HepG2 (cell line): ENCODE measurements around the gene PHKA2. TPM values are rescaled to one million over a fixed set of nuclear protein-coding genes. Genes with fewer than 3 reads are reported as not detected.

ENCODE experiments used
- ATAC-seq: fragments of 200-7000 bp; cut with Tn5 transposase; 3 replicates; pipeline ENCODE4 v1.9.1; 2020; ENCODE audit warnings: mild to moderate bottlenecking, moderate library complexity
- BruUV-seq: library from RNA; stranded (reverse); fragments of 400-500 nt; replicated peaks from 2 replicates; lab custom pipeline; 2021; lab: Mats Ljungman, UMichigan
- CTCF ChIA-PET: fragments of 300-600 bp; formaldehyde crosslinking; extraction: SDS; loops from one replicate; lab custom pipeline; 2021; ENCODE audit warnings: low total read pairs, inconsistent platforms, low intra/inter-chr PET ratio; lab: Yijun Ruan, JAX
- POLR2A ChIA-PET: fragments of 350-600 bp; sonication (Branson Sonifier 250); formaldehyde crosslinking; loops from one replicate; lab custom pipeline; 2020; ENCODE audit warnings: antibody characterized with exemption, inconsistent platforms; lab: Yijun Ruan, JAX
- DNase-seq: peaks from one replicate; pipeline ENCODE4 v3.0.0-alpha.2; 2015; ENCODE audit warnings: low spot score
- FAIRE-seq: peaks from 3 replicates; lab custom pipeline; 2011; peaks lifted over from hg19 to GRCh38; lab: Jason Lieb, UNC
- H2AFZ ChIP-seq: one replicate; pipeline ENCODE4 v1.6.1; 2011; ENCODE audit warnings: low read length, inconsistent platforms
- H3K27ac ChIP-seq: fragments of 300-600 bp; 3 replicates; pipeline ENCODE4 v1.8.0; 2011; ENCODE audit warnings: mixed run types, mild to moderate bottlenecking, mixed read lengths, low read length, inconsistent platforms; ENCODE audit not compliant: insufficient read depth; ENCODE audit errors: extremely low read length
- H3K27me3 ChIP-seq, 2 experiments: fragments of 200-600 bp in 1 of 2; 2 replicates in 1 of 2; 3 replicates in 1 of 2; pipeline versions ENCODE4 v1.6.0 to v1.8.0; 2011; ENCODE audit warnings: low read length in 2 of 2, mild to moderate bottlenecking in 2 of 2, moderate library complexity in 2 of 2, inconsistent platforms in 1 of 2; ENCODE audit not compliant: insufficient read depth in 2 of 2, control insufficient read depth in 1 of 2
- H3K36me3 ChIP-seq, 2 experiments: fragments of 200-600 bp in 1 of 2; replicated peaks in 1 of 2; 2 replicates in 1 of 2; 3 replicates in 1 of 2; pipeline versions ENCODE4 v1.5.1 to v1.8.0; 2011; ENCODE audit warnings: low read length in 2 of 2, inconsistent platforms in 1 of 2; ENCODE audit not compliant: insufficient read depth in 2 of 2, control insufficient read depth in 1 of 2
- H3K4me1 ChIP-seq: 2 replicates; pipeline ENCODE4 v1.5.1; 2012; ENCODE audit warnings: low read length, inconsistent platforms; ENCODE audit not compliant: insufficient read depth
- H3K4me2 ChIP-seq: 2 replicates; pipeline ENCODE4 v1.6.0; 2011; ENCODE audit warnings: low read depth, low read length, inconsistent platforms
- H3K4me3 ChIP-seq, 3 experiments: fragments of 200-600 bp in 1 of 3; sonication (generic), shearing (Covaris generic) in 1 of 3; replicated peaks in 1 of 3; 2 replicates each; pipeline ENCODE4 v1.5.1; 2011 to 2016; ENCODE audit warnings: low read length in 3 of 3, inconsistent platforms in 2 of 3, low read depth in 2 of 3, mild to moderate bottlenecking in 2 of 3, control low read depth in 1 of 3, mixed read lengths in 1 of 3; ENCODE audit not compliant: insufficient read depth in 1 of 3
- H3K79me2 ChIP-seq: one replicate; pipeline ENCODE4 v1.6.1; 2011; ENCODE audit warnings: low read length, inconsistent platforms; ENCODE audit not compliant: insufficient read depth
- H3K9ac ChIP-seq: 2 replicates; pipeline ENCODE4 v1.6.0; 2011; ENCODE audit warnings: mild to moderate bottlenecking, low read depth, low read length, inconsistent platforms; ENCODE audit not compliant: insufficient read depth
- H3K9me3 ChIP-seq: 2 replicates; pipeline ENCODE4 v1.5.1; 2012; ENCODE audit warnings: mild to moderate bottlenecking, low read length
- H4K20me1 ChIP-seq: 2 replicates; pipeline ENCODE4 v1.6.0; 2011; ENCODE audit warnings: inconsistent platforms, mild to moderate bottlenecking, low read length, moderate library complexity; ENCODE audit not compliant: insufficient read depth
- HNRNPK ChIP-seq: fragments of 200-400 bp; formaldehyde crosslinking; IDR thresholded peaks from 2 replicates; pipeline ENCODE4 v1.6.1; 2018; ENCODE audit warnings: low read length, low read depth, moderate library complexity, mild to moderate bottlenecking; ENCODE audit not compliant: poor library complexity, severe bottlenecking
- TAF15 ChIP-seq: fragments of 200-400 bp; formaldehyde crosslinking; IDR thresholded peaks from one replicate; pipeline ENCODE4 v1.6.1; 2018; ENCODE audit warnings: mild to moderate bottlenecking, low read depth, low read length; ENCODE audit not compliant: poor library complexity, severe bottlenecking
- ZBTB1 ChIP-seq: sonication (generic); formaldehyde crosslinking; IDR thresholded peaks from 2 replicates; pipeline ENCODE4 v1.4.0; 2020; ENCODE audit warnings: missing genetic modification reagents, borderline replicate concordance
- ZNF10 ChIP-seq: sonication (generic); formaldehyde crosslinking; IDR thresholded peaks from 2 replicates; pipeline ENCODE4 v1.4.0; 2020; ENCODE audit warnings: mild to moderate bottlenecking, low read depth, missing genetic modification reagents, borderline replicate concordance
- ZNF232 ChIP-seq: sonication (generic); formaldehyde crosslinking; IDR thresholded peaks from 2 replicates; pipeline ENCODE4 v1.4.0; 2020; ENCODE audit warnings: missing genetic modification reagents, borderline replicate concordance
- ZNF44 ChIP-seq: sonication (generic); formaldehyde crosslinking; IDR thresholded peaks from 2 replicates; pipeline ENCODE4 v1.5.1; 2020; ENCODE audit warnings: mild to moderate bottlenecking, missing genetic modification reagents
- WGBS: methylation state at CpG from one replicate; pipeline ENCODE4 v1.1.6; 2017; ENCODE audit warnings: low lambda C conversion rate; 5-methylcytosine and 5-hydroxymethylcytosine counted together
- in situ Hi-C: cut with HindIII; loops from 2 replicates; pipeline ENCODE4 v1.10.0; 2017; ENCODE audit warnings: low pct_unique_long_range_greater_than_20kb; ENCODE audit not compliant: extremely low pct_ligation_motif_present
- intact Hi-C: fragments of 100-400 bp; cut with micrococcal nuclease; formaldehyde crosslinking; loops from one replicate; pipeline ENCODE4 v1.10.0; 2022; ENCODE audit not compliant: unreplicated experiment
- polyA plus RNA-seq, 8 experiments: library from polyadenylated mRNA; depleted of rRNA in 3 of 8; stranded (reverse) in 7 of 8; unstranded in 1 of 8; fragments of >200 nt; fragmentation: Illumina TruSeq in 4 of 8; extraction: Trizol in 4 of 8; gene quantifications; 2 replicates each; pipeline versions ENCODE4 v1.2.1 to v1.2.3, GENCODE V29; 2011 to 2016; ENCODE audit warnings: low read depth in 4 of 8, missing spikeins in 1 of 8, mixed read lengths in 1 of 8; ENCODE audit not compliant: insufficient read depth in 1 of 8
- total RNA-seq, 5 experiments: library from RNA; depleted of rRNA; stranded (reverse); fragments of >200 nt; fragmentation: Illumina TruSeq; extraction: Trizol; gene quantifications; 2 replicates each; pipeline ENCODE4 v1.2.3, GENCODE V29; 2016; ENCODE audit warnings: low read depth in 1 of 5
- TF ChIP-seq, protein P1 (sequence below): sonication (generic); formaldehyde crosslinking; IDR thresholded peaks from 2 replicates; pipeline ENCODE4 v1.5.1; 2020; ENCODE audit warnings: mild to moderate bottlenecking, missing genetic modification reagents, borderline replicate concordance
- TF ChIP-seq, protein P2 (sequence below): IDR thresholded peaks from 2 replicates; pipeline ENCODE4 v1.6.1; 2012; ENCODE audit warnings: low read depth, low read length, improper control_type of control experiment

Gene PHKA2
- total and polyA plus RNA-seq, 2 of the 13 experiments (the other 11 are each of a cell fraction or from before 2014, with no cell fraction given): 20.5 to 273 TPM

DNA sequence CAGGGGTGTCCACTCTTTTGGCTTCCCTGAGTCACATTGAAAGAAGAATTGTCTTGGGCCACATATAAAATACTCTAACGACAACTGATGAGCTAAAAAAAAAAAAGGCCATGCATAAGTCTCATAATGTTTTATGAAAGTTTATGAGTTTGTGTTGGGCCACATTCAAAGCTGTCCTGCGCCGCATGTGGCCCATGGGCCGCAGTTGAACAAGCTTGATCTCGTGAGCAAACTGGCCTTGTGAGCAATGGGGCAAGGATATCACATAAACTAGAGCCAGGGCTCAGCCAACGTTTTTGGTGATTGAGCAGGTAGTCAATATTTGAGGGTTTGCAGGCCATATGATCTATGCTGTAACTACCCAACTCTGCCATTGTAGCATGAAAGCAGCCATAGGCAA is 44.6 kb upstream of the PHKA2 start (continued):
- no peak for TF ChIP-seq ZNF10 (CRISPR knock-in tag)
- no peak for TF ChIP-seq HNRNPK
- no peak for TF ChIP-seq ZBTB1 (CRISPR knock-in tag)

DNA sequence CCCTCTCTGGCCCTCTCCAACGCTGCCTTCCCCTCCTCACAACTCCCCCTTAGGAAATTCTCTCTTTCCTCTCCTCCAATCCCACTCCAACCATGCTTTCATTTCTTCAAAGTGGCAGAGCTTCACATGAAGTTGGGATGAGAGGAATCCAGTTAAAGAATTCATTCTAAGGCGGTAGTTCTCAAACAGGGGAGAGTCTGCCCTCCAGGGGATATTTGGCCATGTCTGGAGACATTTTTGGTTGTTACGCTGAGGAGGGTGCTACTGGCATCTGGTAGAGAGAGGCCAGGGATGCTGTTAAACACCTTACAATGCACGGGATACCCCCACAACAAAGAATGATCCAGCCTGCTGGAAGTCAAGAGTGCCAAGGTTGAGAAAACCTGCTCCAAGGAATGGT is 40.5 kb upstream of the PHKA2 start:
- no peaks in the 10 kb centered on the region for H3K9me3 ChIP-seq
- BruUV-seq: no TSS peak
- TF ChIP-seq, protein P1, sequence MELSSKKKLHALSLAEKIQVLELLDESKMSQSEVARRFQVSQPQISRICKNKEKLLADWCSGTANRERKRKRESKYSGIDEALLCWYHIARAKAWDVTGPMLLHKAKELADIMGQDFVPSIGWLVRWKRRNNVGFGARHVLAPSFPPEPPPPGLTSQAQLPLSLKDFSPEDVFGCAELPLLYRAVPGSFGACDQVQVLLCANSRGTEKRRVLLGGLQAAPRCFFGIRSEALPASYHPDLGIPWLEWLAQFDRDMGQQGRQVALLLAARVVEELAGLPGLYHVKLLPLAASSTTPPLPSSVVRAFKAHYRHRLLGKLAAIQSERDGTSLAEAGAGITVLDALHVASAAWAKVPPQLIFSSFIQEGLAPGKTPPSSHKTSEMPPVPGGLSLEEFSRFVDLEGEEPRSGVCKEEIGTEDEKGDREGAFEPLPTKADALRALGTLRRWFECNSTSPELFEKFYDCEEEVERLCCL (CRISPR knock-in tag): no peak
- TF ChIP-seq ZNF232 (no peak), TAF15 (no peak), ZNF44 (CRISPR knock-in tag) (no peak)
- TF ChIP-seq, protein P2, sequence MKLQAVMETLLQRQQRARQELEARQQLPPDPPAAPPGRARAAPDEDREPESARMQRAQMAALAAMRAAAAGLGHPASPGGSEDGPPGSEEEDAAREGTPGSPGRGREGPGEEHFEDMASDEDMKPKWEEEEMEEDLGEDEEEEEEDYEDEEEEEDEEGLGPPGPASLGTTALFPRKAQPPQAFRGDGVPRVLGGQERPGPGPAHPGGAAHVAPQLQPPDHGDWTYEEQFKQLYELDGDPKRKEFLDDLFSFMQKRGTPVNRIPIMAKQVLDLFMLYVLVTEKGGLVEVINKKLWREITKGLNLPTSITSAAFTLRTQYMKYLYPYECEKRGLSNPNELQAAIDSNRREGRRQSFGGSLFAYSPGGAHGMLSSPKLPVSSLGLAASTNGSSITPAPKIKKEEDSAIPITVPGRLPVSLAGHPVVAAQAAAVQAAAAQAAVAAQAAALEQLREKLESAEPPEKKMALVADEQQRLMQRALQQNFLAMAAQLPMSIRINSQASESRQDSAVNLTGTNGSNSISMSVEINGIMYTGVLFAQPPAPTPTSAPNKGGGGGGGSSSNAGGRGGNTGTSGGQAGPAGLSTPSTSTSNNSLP: no peak
- in situ Hi-C loops (no loop called here), intact Hi-C loops (no loop called here)
- no peak overlapping the region for H3K4me3 ChIP-seq
- H3K27ac ChIP-seq: no peak overlapping the region
- H3K36me3 ChIP-seq: no peaks in the 10 kb centered on the region
- ChIA-PET CTCF (no interaction called here), POLR2A (no interaction called here)
- no peaks in the 10 kb centered on the region for H3K79me2 ChIP-seq
- DNase-seq (no peak), ATAC-seq (no peak), FAIRE-seq (no peak)
- H3K27me3 ChIP-seq: no peaks in the 10 kb centered on the region
- WGBS: 50% methylated on average over 4 of the region's 4 CpGs
- H2AFZ ChIP-seq: no peak overlapping the region
- H4K20me1 ChIP-seq: no peaks in the 10 kb centered on the region
- H3K4me1 ChIP-seq: no peaks in the 10 kb centered on the region
- H3K9ac ChIP-seq: no peak overlapping the region
- no peak overlapping the region for H3K4me2 ChIP-seq
